Measurements from ENCODE around the gene GUCY1A1.

GUCY1A1 gene

GRCh38 chr4:155707251-155707650 is 40.6 kb downstream of the GUCY1A1 start:
- DNase-seq (ENCODE audit: low read depth): no peak
- no peak for TF ChIP-seq CTCF (IDR thresholded peaks at IDR 0.05; ENCODE audit: insufficient read depth, low read depth, low read length, missing control alignments)
- no peak overlapping the region for H3K4me3 ChIP-seq (ENCODE audit: low read depth, low read length)

DNA sequence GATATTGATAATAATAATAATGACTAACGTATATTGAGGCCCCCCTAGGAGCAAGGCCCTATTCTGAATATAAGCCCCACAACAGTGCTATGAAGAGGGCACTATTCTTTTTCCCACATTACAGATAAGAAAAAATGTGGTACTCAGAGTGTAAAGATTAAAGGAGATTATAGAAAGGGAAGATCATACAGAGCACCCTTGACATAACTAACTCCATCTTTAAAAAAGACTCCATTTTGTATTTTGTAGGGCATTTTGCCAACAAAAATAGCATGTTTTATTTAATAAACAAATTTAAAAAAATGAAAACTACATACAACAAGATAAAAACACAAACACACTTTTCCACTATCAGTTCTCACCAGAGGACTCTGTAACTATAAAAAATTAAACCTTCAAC is 42.1 kb downstream of the GUCY1A1 start:
- no peak for TF ChIP-seq CTCF (IDR thresholded peaks at IDR 0.05; ENCODE audit: insufficient read depth, low read depth, low read length, missing control alignments)
- H3K4me3 ChIP-seq (ENCODE audit: low read depth, low read length): no peak overlapping the region
- DNase-seq (ENCODE audit: low read depth): no peak

DNA sequence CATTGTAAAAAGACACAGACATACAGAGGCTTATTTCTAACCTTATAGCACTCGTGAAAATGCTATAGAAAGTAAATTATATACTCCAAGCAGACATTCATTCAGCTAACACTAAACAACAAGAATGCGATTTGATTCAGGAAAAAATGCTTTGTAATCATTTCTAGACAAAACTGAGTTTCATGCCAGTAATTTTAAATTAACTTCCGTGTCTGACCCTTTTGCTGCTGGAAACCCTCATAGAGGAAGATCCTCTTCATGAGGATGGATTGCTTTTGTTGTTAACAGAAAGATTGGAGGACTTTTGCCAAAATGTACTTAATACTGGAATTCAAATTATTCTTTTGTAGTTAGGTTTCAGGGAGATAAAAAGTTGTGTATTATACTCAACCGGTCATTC is 43.3 kb downstream of the GUCY1A1 start:
- H3K4me3 ChIP-seq (ENCODE audit: low read depth, low read length): no peak overlapping the region
- no peak for DNase-seq (ENCODE audit: low read depth)
- TF ChIP-seq CTCF (IDR thresholded peaks at IDR 0.05; ENCODE audit: insufficient read depth, low read depth, low read length, missing control alignments): no peak

GRCh38 chr4:155711556-155711955 is 44.9 kb downstream of the GUCY1A1 start:
- DNase-seq (ENCODE audit: low read depth): no peak
- no peak for TF ChIP-seq CTCF (IDR thresholded peaks at IDR 0.05; ENCODE audit: insufficient read depth, low read depth, low read length, missing control alignments)
- H3K4me3 ChIP-seq (ENCODE audit: low read depth, low read length): no peak overlapping the region

- DNase-seq (ENCODE audit: low read depth): no peak
- no peak for TF ChIP-seq CTCF (IDR thresholded peaks at IDR 0.05; ENCODE audit: insufficient read depth, low read depth, low read length, missing control alignments)
Measured at GRCh38 chr4:155712846-155713245, 46.2 kb downstream of the GUCY1A1 start.

GRCh38 chr4:155713911-155714310 is 47.3 kb downstream of the GUCY1A1 start:
- no peak for TF ChIP-seq CTCF (IDR thresholded peaks at IDR 0.05; ENCODE audit: insufficient read depth, low read depth, low read length, missing control alignments)
- no peak overlapping the region for H3K4me3 ChIP-seq (ENCODE audit: low read depth, low read length)
- no peak for DNase-seq (ENCODE audit: low read depth)

More at GRCh38 chr4:155712846-155713245, 46.2 kb downstream of the GUCY1A1 start:
- H3K4me3 ChIP-seq (ENCODE audit: low read depth, low read length): no peak overlapping the region

GRCh38 chr4:155722336-155722735 is 55.7 kb downstream of the GUCY1A1 start:
- H3K4me3 ChIP-seq (ENCODE audit: low read depth, low read length): no peak overlapping the region
- no peak for TF ChIP-seq CTCF (IDR thresholded peaks at IDR 0.05; ENCODE audit: insufficient read depth, low read depth, low read length, missing control alignments)
- no peak for DNase-seq (ENCODE audit: low read depth)

Data from GM12865 (cell line).